Measurements from ENCODE around the gene CACNA2D2.
"Not testable (repeated sequence)": the region's sequence is repeated elsewhere in the genome, so short reads cannot be mapped to it uniquely, and the experiment has no call there.

CACNA2D2 gene

DNA sequence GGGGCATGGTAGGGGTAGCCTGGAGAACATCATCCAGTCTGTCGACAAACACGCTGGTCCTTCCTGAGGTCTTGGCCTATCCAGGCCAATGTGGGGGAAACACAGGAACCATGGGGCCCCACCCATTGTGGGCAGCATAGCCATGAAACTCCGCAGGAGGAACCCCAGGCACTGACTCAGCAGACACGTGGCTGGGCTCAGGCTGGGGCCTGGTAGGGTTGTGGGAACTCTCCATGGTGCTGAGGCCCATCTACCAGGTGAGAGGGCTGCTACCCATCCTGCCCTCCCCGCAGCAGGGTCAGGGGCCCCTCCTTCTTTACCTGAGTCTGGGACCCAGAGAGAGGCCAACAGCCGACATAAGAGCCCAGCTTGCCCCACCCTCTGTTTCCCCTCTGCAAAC is 22.6 kb upstream of the CACNA2D2 start:
- no peak for DNase-seq

DNA sequence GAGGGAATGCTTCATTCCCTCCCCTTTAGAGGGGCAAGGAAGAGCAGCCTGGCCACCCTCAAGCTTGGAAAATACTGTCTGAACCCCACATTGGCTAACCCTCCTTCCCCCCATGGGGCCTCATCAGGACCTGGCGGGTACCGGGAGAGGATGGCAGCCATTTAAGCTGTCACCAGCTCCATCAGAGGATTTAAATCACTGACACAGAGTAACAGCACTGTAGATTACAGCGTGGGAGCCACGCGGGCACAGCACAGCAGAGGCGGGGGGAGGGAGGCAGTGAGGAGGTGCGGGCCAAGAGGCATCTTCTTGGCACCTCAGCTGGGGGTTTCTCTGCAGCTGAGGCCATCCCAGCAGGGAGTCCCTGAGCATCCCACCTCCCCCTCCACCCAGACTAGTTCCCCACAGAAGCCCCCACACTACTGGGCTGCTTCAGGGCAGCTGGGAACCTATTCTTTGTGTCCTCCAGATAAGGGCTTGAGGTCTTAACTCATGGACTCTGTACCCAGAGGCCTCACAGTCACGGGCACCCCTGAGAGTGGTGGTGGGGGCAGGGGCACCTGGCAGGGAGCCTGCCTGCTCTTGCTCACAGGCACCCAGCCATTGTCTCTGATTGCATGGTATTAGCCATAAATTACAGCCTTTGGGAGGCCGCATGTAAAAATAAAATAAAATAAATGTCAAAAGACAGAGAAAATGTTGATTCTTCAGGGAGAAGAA is 21.9 kb upstream of the CACNA2D2 start:
- DNase-seq: no peak

DNA sequence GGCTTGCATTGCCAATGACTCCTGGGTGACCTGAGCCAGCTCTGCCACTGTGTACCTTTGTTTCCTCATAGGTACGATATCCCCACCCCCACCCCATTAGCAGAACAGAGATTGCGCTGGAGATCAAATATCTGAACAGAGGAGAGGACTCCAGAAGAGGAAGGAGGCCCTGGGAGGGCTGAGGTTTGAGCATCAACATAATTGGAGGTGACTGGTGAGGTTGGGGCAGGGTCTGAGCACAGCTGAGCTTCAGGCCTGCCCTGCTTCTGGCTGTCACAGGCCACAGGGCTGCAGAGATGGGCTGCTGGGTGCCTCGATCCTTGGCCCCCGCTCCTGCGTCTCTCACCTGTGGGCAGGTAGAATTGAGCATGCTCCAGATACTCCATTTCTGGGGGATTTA is 21.3 kb upstream of the CACNA2D2 start:
- no peak for DNase-seq

DNA sequence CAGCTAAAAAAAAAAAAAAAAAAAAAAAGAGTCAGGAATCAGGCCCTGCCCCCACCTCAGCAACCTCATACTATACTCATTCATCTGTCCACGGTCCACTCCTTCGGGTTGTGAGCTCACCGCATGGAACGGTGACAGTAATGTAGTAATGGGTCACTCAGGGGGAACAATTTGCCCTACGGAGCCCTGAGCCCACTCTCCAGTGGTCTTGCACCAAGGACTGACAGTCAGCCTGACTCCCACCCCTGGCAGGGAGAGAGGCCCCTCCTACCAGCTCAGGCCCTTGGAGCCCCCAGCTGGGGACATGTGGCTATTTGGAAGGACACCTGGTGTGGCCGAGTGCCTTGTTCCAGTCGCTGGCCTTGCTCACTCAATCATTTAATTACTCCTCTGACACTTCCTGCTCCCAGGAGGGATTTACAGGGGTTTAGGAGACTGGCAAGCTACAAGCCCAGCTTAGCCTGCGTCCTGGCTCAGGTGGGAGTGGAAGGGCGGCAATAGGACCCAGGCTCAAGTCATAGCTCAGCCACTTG is 19.9 kb upstream of the CACNA2D2 start:
- DNase-seq: no peak

DNA sequence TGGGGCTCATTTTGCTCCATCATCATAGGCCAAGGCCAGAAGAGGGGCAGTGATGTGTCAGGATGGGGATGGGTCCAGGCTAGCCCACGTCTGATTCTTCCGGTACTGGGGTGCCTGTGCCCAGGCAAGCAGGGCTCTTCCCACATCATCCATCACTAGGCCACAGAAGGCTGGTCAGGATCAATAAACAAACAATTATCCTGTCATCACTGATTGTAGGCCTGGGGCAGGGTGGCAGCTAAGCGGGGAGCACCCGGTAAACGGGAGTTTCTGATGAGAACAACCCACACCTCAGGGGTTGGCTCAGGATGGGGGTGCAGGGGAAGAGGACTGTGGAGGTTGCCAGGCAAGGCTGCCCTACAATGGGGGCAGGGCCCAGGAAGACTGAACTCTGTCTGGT is 18.1 kb upstream of the CACNA2D2 start:
- DNase-seq: no peak

DNA sequence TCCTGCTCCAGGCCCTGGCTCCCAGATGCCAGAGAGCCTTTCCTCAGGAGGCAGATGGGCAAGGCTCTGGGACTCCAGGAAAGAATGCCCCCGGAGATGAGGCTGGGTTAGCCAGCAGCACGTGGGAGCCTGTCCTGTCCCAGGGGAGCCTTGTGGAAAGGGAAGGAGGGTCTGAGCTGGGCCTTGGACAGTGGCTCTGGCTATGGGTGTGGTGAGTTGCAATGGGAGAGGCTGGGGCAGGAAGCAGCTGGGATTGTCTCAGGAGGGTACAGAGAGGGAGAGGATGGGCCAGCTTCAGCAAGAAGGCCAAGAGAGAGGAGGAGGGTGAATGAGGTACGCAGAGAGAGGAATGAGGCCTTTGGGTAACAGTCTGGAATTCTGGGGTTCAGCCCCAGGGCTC is 17.4 kb upstream of the CACNA2D2 start:
- DNase-seq: no peak

DNA sequence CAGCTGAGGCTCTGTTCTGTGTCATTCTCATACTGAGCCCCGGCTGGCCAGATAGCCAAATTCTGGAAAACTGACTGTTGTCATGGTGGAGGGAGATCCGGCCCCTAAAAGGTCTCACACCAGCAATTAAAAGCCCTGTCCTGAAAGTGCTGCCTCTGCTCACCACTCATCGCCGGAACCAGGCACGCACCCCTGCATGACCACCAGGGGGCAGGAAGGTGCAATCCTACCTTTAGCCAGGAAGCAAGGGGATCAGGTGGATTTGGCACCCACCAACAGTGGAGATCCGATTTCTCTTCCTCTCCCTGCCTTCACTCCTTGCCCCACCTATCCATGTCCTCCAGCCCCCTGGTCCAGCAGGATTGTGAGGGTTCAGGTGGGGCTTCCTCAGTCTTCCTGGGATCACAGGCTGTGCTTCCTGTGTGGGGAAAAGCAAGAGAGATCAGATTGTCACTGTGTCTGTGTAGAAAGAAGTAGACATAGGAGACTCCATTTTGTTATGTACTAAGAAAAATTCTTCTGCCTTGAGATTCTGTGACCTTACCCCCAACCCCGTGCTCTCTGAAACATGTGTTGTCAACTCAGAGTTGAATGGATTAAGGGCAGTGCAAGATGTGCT is 16.1 kb upstream of the CACNA2D2 start:
- peak; percentile 74 for DNase-seq

DNA sequence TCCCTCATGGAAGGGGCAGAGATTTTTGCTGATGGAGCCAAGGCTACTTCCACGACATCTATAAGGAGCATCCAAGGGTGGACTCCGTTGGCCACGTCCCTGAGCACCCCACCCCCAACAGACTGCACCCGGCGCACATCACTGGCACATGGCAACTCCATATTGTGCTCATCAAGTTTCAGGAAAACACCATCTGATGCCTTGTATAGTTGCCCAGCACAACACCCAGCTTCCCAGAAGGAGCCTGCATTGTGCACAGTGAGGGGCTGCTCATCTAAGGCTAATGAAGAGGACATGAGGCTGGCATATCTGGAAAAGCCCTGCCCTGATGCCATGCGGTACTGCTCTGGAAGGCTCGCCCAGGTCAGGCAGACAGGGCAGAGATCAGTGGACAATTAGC is 15.0 kb upstream of the CACNA2D2 start:
- no peak for DNase-seq

DNA sequence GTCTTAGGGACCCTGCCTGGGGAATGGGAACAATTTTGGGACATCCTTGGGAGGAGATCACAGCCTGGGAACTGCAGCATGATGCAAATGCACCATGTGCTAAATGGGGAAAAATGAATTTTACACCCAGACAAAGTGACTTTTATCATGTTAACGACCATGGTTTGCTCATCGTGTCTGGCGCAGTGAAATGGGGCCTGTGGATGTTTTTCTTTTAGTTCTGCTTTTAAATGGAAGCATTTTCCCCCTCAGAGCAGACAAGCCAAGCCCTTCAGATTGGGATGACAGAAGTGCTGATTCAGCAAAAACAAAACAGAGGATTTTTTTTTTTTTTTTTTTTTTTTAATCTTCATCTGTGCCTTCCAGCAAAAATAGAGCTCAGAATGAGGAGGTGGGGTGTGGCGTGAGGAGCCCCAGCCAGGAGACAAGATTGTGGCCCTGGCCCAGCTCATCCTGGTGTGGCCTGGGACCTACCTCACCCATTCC is 14.3 kb upstream of the CACNA2D2 start:
- DNase-seq: no peak

DNA sequence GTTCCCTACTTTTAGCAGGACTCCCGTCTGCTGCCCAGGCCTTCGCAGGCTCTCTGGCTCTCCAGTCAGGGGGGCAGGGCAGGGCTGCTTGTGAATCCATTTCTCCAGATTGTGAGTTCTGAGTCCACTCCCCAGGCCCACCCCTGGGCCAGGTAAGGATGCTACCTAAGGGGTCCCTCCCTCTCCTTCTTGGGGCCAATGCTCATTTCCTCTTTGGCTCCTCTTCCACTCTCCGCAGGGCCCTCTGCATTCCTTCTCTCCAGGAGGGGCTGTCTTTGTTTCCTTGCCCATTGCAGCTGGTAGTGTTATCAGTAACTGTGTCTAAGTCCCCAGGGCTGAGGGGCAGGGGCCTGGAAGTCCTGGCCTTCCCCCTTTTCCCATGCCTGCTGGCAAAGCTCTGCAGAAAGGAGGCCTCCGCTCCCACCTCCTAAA is 13.0 kb upstream of the CACNA2D2 start:
- DNase-seq: no peak

DNA sequence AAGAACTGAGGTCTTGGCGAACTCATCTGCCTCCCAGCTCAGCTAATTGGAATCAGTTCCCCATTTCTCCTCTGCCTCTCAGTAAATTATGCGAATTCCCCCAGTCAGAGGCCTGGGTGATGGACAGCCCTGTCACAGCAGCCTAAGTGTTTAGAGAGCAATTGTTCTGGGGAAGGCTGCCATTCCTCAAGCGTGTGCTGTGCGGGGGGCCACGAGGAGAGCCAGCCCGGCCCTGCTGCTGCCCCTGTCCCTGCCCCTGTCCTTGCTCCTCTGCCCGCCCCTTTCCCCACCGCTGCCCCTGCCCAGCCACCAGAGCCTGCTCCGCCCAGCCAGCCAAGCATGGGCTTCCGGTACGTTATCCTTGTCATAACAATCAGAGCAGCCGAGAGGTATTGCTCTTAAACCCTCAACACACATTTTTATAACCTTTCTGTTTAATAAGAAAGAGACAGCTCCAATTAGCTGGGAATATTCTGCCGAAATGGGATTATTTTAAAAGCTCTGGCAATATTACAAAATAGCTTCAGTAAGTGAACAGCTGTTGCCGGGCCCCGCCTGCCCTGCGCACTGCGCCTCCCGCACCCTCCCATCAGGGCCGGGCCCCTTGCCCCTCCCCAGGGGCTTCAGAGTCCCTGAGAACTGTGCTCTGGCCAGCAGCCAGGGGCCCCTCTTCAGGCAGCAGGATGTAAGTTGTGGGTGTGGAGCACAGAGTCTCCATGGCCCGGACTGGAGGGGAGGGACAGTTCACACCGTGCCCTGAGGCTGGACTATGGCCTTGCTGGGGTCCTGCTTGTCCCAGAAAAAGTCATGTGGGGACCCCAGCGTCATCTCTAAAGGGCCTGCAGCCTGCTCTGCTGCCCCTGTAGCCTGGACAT is 12.4 kb upstream of the CACNA2D2 start:
- peak; percentile 70 for DNase-seq

DNA sequence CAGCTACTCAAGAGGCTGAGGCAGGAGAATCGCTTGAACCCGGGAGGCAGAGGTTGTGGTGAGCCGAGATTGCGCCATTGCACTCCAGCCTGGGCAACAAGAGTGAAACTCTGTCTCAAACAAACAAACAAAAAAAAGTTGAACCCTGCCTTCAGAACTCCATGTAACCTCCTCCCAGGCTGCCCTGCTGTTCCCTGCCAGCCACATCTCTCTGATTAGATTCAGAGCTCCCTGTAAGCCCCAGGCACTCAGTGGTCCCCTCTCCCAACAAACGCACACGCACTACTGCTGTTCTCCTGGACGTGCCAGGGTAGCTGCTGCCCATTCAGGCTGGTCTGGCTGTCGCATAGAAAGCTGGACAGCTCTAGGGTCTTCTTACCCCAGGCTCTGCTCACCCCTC is 9.5 kb upstream of the CACNA2D2 start:
- not testable (repeated sequence) for DNase-seq

DNA sequence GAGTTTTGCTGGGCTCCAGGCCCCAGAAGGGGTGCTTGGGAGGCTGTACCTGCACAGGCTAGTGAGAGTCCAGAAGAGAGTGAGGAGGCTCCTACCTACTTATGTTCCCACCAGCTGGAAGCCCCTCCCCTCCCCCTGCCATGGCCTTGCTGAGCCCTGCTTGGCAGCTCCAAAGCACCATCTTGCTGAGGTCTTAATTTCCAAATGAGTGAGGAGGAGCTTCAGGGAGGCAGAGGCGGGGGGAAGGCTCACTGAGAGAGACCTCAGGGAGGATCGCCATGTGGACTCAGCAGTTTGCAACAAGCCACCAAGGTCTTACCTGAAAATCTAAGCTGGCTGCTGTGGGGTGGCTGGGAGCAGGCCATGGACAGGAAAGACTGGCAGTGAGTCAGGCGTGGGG is 8.7 kb upstream of the CACNA2D2 start:
- no peak for DNase-seq

DNA sequence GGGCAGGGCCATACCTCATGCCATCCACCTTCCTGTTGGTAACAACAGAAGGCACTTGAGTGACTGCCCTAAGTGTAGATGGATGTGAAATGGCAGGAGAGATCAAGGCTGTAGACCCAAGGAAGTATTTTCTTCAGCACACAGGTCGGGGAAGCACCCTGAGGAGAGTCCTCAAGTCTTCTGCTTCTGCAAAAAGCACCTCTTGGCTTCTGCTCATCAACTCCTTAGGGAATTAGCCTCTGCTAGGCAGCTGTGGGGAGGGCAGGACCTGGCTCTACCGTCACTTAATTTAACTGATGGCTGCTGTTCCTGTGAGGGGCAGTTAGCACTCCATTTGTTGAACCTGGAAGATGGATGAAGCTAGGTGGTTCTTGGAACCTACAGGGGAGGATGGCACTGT is 6.9 kb upstream of the CACNA2D2 start:
- DNase-seq: no peak

DNA sequence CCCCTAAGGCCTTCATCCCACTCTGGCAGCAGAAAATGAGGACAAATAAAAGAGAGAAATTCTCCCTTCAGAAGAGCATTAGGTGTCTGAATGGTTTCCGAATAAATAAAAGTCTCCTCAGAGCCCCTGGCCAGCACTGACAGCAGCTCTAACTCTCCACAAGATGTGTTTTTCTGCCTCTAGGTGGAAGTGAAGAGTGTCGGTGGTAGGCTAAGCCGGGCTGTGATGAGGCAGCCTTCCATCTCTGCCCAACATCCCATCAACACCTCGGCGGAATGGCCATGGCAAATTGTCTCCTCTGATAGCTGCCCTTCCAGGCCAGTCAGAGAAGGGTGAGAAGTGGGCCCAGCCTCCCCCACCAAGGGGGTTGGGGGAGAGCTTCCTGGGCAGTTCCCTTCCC is 6.3 kb upstream of the CACNA2D2 start:
- DNase-seq: no peak

DNA sequence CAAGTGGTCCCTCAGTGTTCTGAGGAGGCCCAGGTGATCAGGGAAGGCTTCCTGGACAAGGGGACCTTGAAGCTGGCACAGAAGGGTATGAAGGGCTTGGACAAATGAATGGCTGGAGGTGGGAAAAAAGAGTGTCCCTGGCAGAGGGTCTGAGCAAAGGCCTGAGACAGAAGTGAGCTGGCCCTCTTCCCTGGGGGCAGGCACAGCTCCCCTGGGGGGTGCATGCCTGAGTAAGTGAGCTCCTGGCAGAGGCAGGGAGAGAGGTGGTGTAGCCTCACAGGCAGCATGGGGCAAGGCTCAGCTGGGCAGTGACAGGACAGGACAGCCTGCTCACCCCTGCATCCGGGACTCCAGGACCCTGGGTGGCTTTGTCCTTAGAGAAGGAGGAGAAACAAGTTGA is 5.4 kb upstream of the CACNA2D2 start:
- DNase-seq: no peak

DNA sequence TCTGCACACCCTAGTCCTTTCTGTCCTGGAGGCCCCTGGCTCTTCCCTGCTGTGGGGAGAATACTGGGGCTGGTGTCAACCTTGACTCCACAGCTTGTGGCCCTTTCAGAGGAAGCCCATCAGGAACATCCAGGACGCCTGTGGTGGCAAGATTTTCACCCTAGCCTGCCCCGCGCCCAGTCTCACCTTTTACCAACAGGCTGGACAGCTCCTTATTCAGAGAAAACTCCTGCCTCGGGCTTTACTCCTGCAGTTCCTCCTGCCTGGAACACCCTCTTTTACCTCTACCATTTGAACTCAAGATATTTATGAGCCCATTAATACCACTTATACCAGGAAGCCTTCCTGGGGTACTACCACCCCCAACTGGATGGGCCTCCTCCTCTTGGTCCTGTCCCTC is 2.7 kb upstream of the CACNA2D2 start:
- no peak for DNase-seq

DNA sequence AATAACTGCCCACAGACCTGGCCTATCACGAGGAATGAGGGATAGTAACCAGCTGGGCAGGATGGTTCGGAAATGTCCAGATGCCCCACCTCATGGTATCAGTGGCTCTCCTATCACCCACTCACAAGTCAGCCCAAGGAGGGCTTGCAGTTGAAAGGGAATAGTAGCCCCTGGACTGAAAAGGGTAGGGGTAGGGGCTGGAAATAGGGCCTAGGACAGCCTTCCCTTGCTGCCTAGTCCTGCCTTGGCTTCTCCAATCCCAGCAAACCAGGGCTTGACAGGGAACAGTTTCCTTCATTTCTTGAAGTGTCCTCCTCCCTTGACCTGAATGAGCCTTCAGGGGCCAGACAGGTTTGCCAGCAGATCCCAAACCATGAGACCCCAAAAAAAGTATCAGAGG is 1.2 kb upstream of the CACNA2D2 start:
- DNase-seq: no peak

DNA sequence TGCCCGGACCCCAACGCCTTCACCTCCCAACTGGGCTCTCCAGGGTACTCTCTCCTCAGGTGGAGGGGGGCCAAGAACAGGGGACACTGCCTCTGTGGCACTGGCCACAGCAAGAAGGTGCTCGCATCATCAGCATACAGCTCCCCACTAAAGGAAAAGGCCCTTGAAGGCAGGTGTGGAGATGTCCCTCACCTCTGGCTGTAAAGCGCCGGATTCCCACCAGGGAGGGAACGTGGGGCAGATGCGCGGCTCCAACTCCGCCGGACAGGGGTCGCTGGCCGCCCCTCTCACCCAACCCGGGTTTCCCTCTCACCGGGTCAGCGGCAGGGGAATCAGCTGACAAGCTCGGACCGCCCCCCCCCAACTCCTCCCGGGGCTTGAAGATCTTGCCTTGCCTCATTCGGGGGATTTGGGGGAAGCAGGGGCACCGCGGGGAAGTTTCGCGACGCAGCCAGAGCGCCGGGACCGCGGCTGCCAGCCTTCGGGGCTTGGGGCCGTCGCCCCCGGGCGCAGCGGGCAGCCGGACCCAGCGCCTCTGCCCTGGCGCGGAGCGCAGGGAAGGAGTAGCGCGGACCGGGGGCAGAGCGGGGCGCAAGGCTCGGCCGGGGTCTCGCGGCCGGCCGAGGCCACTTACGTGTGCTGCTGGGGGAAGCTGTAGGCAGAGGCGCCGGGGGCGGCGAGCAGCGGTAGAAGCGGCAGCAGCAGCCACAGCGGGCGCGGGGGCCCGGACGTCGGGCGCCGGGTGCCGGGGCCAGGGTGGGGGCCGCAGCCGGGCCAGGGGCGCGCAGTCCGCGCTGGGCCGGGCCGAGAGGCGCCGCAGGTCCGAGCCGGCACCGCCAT is 630 bp downstream of the CACNA2D2 start:
- DNase-seq: no peak

DNA sequence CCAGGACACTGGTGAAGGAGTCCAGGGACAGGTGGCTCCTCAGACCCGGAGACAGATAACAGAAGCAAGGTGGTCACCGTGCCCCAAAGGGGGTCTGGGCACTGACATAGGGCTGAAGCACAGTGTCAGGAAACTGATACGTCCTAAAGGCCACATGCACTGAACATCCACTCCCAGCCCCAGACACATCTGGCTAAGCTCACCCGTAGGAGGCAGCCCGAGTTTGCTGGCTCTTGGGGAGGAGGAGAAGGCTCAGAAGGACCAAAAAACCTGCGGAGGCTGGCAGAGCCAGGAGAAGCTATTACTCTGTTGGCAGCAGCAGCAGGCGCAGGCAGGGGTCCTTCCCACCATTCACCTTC is 1.2 kb downstream of the CACNA2D2 start:
- DNase-seq: no peak

DNA sequence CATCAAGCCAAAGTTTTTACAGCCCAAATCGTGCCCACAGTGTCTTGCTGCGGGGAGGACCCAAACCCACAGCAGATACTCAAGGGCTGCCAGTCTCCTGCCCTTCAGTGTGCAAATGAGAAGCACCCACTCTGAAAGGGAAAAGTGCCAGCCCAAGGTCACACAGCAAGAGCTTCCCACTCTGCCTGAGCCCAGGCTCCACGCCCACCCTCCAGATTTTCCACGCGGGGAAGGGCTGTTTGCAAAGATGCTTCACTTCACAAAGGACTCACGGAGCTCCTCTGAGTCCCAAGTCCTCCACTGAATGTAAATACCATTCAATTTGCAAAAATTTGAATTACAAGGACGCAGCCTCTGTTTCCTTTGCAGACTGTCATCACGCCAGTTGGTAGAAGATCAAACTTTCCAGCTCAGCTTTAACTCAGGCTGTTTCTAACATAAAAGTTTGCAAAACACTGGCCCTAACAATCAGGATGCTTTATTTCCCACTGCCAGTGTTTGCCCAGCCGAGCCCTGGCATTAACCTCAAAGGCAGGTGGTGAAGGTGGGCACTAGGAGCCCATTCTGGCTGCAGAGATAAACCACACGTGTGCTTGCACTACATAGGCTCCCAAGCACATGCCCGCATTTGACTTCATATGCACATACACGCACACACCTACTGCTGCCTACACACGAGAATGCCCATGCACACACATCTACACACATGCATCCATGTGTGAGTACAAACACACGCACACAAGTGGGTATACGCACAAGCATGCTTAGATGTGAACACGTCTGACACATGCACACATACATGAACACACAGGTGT is 7.6 kb downstream of the CACNA2D2 start:
- DNase-seq: no peak

DNA sequence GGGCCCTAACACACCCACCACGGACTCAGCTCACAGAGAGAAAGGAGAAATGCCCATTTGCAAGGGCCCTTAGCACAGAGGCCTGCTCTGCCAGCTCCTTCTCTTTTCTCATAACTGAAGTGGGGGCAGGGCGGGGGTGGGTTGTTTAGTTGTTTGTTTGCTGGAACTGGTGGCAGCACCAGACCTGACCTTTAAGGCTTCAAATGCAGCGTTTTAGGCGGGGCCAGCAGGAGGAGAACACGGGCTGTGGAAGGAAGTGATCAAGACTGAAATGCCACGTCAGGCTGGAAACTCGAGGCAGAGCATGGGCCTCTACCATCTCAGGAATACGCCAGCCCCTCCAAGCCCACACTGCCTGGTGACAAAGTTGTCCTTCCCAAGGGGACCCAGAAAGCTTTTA is 9.3 kb downstream of the CACNA2D2 start:
- no peak for DNase-seq

Data from right forelimb (tissue), 1 donor.